HepG2 (cell line): ENCODE results near the gene CLEC2D. TPM values are rescaled to one million over a fixed set of nuclear protein-coding genes. Genes with fewer than 3 reads are reported as not detected.

Experiments
- ATAC-seq: fragments of 200-7000 bp; cut with Tn5 transposase; 3 replicates; pipeline ENCODE4 v1.9.1; 2020; ENCODE audit warnings: mild to moderate bottlenecking, moderate library complexity
- BruUV-seq: library from RNA; stranded (reverse); fragments of 400-500 nt; replicated peaks from 2 replicates; lab custom pipeline; 2021; lab: Mats Ljungman, UMichigan
- CTCF ChIA-PET: fragments of 300-600 bp; formaldehyde crosslinking; extraction: SDS; loops from one replicate; lab custom pipeline; 2021; ENCODE audit warnings: low total read pairs, inconsistent platforms, low intra/inter-chr PET ratio; lab: Yijun Ruan, JAX
- POLR2A ChIA-PET: fragments of 350-600 bp; sonication (Branson Sonifier 250); formaldehyde crosslinking; loops from one replicate; lab custom pipeline; 2020; ENCODE audit warnings: antibody characterized with exemption, inconsistent platforms; lab: Yijun Ruan, JAX
- DNase-seq: peaks from one replicate; pipeline ENCODE4 v3.0.0-alpha.2; 2015; ENCODE audit warnings: low spot score
- FAIRE-seq: peaks from 3 replicates; lab custom pipeline; 2011; peaks lifted over from hg19 to GRCh38; lab: Jason Lieb, UNC
- H2AFZ ChIP-seq: one replicate; pipeline ENCODE4 v1.6.1; 2011; ENCODE audit warnings: low read length, inconsistent platforms
- H3K27ac ChIP-seq: fragments of 300-600 bp; 3 replicates; pipeline ENCODE4 v1.8.0; 2011; ENCODE audit warnings: mixed run types, mild to moderate bottlenecking, mixed read lengths, low read length, inconsistent platforms; ENCODE audit not compliant: insufficient read depth; ENCODE audit errors: extremely low read length
- H3K27me3 ChIP-seq, 2 experiments: fragments of 200-600 bp in 1 of 2; 2 replicates in 1 of 2; 3 replicates in 1 of 2; pipeline versions ENCODE4 v1.6.0 to v1.8.0; 2011; ENCODE audit warnings: low read length in 2 of 2, mild to moderate bottlenecking in 2 of 2, moderate library complexity in 2 of 2, inconsistent platforms in 1 of 2; ENCODE audit not compliant: insufficient read depth in 2 of 2, control insufficient read depth in 1 of 2
- H3K36me3 ChIP-seq, 2 experiments: fragments of 200-600 bp in 1 of 2; replicated peaks in 1 of 2; 2 replicates in 1 of 2; 3 replicates in 1 of 2; pipeline versions ENCODE4 v1.5.1 to v1.8.0; 2011; ENCODE audit warnings: low read length in 2 of 2, inconsistent platforms in 1 of 2; ENCODE audit not compliant: insufficient read depth in 2 of 2, control insufficient read depth in 1 of 2
- H3K4me1 ChIP-seq: 2 replicates; pipeline ENCODE4 v1.5.1; 2012; ENCODE audit warnings: low read length, inconsistent platforms; ENCODE audit not compliant: insufficient read depth
- H3K4me2 ChIP-seq: 2 replicates; pipeline ENCODE4 v1.6.0; 2011; ENCODE audit warnings: low read depth, low read length, inconsistent platforms
- H3K4me3 ChIP-seq, 3 experiments: fragments of 200-600 bp in 1 of 3; sonication (generic), shearing (Covaris generic) in 1 of 3; replicated peaks in 1 of 3; 2 replicates each; pipeline ENCODE4 v1.5.1; 2011 to 2016; ENCODE audit warnings: low read length in 3 of 3, inconsistent platforms in 2 of 3, low read depth in 2 of 3, mild to moderate bottlenecking in 2 of 3, control low read depth in 1 of 3, mixed read lengths in 1 of 3; ENCODE audit not compliant: insufficient read depth in 1 of 3
- H3K79me2 ChIP-seq: one replicate; pipeline ENCODE4 v1.6.1; 2011; ENCODE audit warnings: low read length, inconsistent platforms; ENCODE audit not compliant: insufficient read depth
- H3K9ac ChIP-seq: 2 replicates; pipeline ENCODE4 v1.6.0; 2011; ENCODE audit warnings: mild to moderate bottlenecking, low read depth, low read length, inconsistent platforms; ENCODE audit not compliant: insufficient read depth
- H3K9me3 ChIP-seq: 2 replicates; pipeline ENCODE4 v1.5.1; 2012; ENCODE audit warnings: mild to moderate bottlenecking, low read length
- H4K20me1 ChIP-seq: 2 replicates; pipeline ENCODE4 v1.6.0; 2011; ENCODE audit warnings: inconsistent platforms, mild to moderate bottlenecking, low read length, moderate library complexity; ENCODE audit not compliant: insufficient read depth
- AFF4 ChIP-seq: sonication (generic); formaldehyde crosslinking; IDR thresholded peaks from 2 replicates; pipeline ENCODE4 v1.4.0; 2020; ENCODE audit warnings: missing genetic modification reagents
- CREB3 ChIP-seq: sonication (generic); formaldehyde crosslinking; IDR thresholded peaks from 2 replicates; pipeline ENCODE4 v1.5.0; 2020; ENCODE audit warnings: missing genetic modification reagents
- ELF4 ChIP-seq: sonication (generic); formaldehyde crosslinking; IDR thresholded peaks from 2 replicates; pipeline ENCODE4 v1.5.0; 2020; ENCODE audit warnings: missing genetic modification reagents, mild to moderate bottlenecking, moderate library complexity, borderline replicate concordance
- HIVEP1 ChIP-seq: sonication (generic); formaldehyde crosslinking; IDR thresholded peaks from 2 replicates; pipeline ENCODE4 v1.4.0; 2020; ENCODE audit warnings: mild to moderate bottlenecking, missing genetic modification reagents
- MTA1 ChIP-seq: sonication (generic); formaldehyde crosslinking; IDR thresholded peaks from 2 replicates; pipeline ENCODE4 v1.4.0; 2020; ENCODE audit warnings: missing genetic modification reagents, mild to moderate bottlenecking, borderline replicate concordance
- PRMT3 ChIP-seq: sonication (generic); formaldehyde crosslinking; IDR thresholded peaks from 2 replicates; pipeline ENCODE4 v1.8.1; 2022; ENCODE audit warnings: low read depth, mild to moderate bottlenecking, moderate library complexity, missing genetic modification reagents, borderline replicate concordance
- ZC3H13 ChIP-seq: sonication (generic); formaldehyde crosslinking; IDR thresholded peaks from 2 replicates; pipeline ENCODE4 v1.8.1; 2023; ENCODE audit warnings: mild to moderate bottlenecking, missing genetic modification reagents, moderate library complexity
- ZFP36L1 ChIP-seq: sonication (generic); formaldehyde crosslinking; IDR thresholded peaks from 2 replicates; pipeline ENCODE4 v1.8.0; 2022; ENCODE audit warnings: mild to moderate bottlenecking, missing genetic modification reagents, moderate library complexity
- ZNF143 ChIP-seq: sonication (generic); formaldehyde crosslinking; IDR thresholded peaks from 2 replicates; pipeline ENCODE4 v1.4.0; 2020; ENCODE audit warnings: missing genetic modification reagents
- ZNF354B ChIP-seq: sonication (generic); formaldehyde crosslinking; IDR thresholded peaks from 2 replicates; pipeline ENCODE4 v1.8.0; 2022; ENCODE audit warnings: mild to moderate bottlenecking, missing genetic modification reagents
- ZNF496 ChIP-seq: sonication (generic); formaldehyde crosslinking; IDR thresholded peaks from 2 replicates; pipeline ENCODE4 v1.8.1; 2023; ENCODE audit warnings: mild to moderate bottlenecking, moderate library complexity, missing genetic modification reagents; ENCODE audit not compliant: insufficient replicate concordance
- ZNF615 ChIP-seq: sonication (generic); formaldehyde crosslinking; IDR thresholded peaks from 2 replicates; pipeline ENCODE4 v1.5.0; 2020; ENCODE audit warnings: mild to moderate bottlenecking, missing genetic modification reagents, borderline replicate concordance
- in situ Hi-C: cut with HindIII; loops from 2 replicates; pipeline ENCODE4 v1.10.0; 2017; ENCODE audit warnings: low pct_unique_long_range_greater_than_20kb; ENCODE audit not compliant: extremely low pct_ligation_motif_present
- intact Hi-C: fragments of 100-400 bp; cut with micrococcal nuclease; formaldehyde crosslinking; loops from one replicate; pipeline ENCODE4 v1.10.0; 2022; ENCODE audit not compliant: unreplicated experiment
- polyA plus RNA-seq, 8 experiments: library from polyadenylated mRNA; depleted of rRNA in 3 of 8; stranded (reverse) in 7 of 8; unstranded in 1 of 8; fragments of >200 nt; fragmentation: Illumina TruSeq in 4 of 8; extraction: Trizol in 4 of 8; gene quantifications; 2 replicates each; pipeline versions ENCODE4 v1.2.1 to v1.2.3, GENCODE V29; 2011 to 2016; ENCODE audit warnings: low read depth in 4 of 8, missing spikeins in 1 of 8, mixed read lengths in 1 of 8; ENCODE audit not compliant: insufficient read depth in 1 of 8
- total RNA-seq, 5 experiments: library from RNA; depleted of rRNA; stranded (reverse); fragments of >200 nt; fragmentation: Illumina TruSeq; extraction: Trizol; gene quantifications; 2 replicates each; pipeline ENCODE4 v1.2.3, GENCODE V29; 2016; ENCODE audit warnings: low read depth in 1 of 5
- TF ChIP-seq, protein P1 (sequence below): sonication (generic); formaldehyde crosslinking; IDR thresholded peaks from 2 replicates; pipeline ENCODE4 v1.4.0; 2020; ENCODE audit warnings: missing genetic modification reagents
- TF ChIP-seq, protein P2 (sequence below): sonication (generic); formaldehyde crosslinking; IDR thresholded peaks from 2 replicates; pipeline ENCODE4 v1.4.0; 2020; ENCODE audit warnings: missing genetic modification reagents
- TF ChIP-seq, protein P3 (sequence below): sonication (generic); formaldehyde crosslinking; IDR thresholded peaks from 2 replicates; pipeline ENCODE4 v1.5.1; 2020; ENCODE audit warnings: mild to moderate bottlenecking, missing genetic modification reagents, borderline replicate concordance

CLEC2D gene
- total and polyA plus RNA-seq, 2 of the 13 experiments (the other 11 are each of a cell fraction or from before 2014, with no cell fraction given): 2.5 to 8.6 TPM

GRCh38 chr12:9706086-9706685 lies 36.7 kb downstream of the CLEC2D start:
- in situ Hi-C loops: loop anchor here (5.0 kb wide), 1 partner anchor 59 kb away; no protein-coding TSS in a partner anchor
- peaks cover 13% of the 10 kb centered on the region; the same call in 1 of the 2 replicates for H3K4me1 ChIP-seq
- H3K4me2 ChIP-seq: no peak overlapping the region
- no peaks in the 10 kb centered on the region for H4K20me1 ChIP-seq
- H3K27me3 ChIP-seq: peaks cover 2 to 4% of the 10 kb centered on the region in 2 experiments; a peak in 2 of 5 replicates
- FAIRE-seq: no peak
- no peak for ATAC-seq
- ChIA-PET POLR2A (no interaction called here), CTCF (interaction anchor here (4.4 kb wide), 1 partner anchor 72 kb away, joined by 52 read pairs; no protein-coding TSS in a partner anchor)
- H2AFZ ChIP-seq: no peak overlapping the region
- no TSS peak for BruUV-seq
- H3K4me3 ChIP-seq: no peak overlapping the region
- no peak for TF ChIP-seq ZNF143 (CRISPR knock-in tag)
- no peak for TF ChIP-seq ZFP36L1 (CRISPR knock-in tag)
- TF ChIP-seq, protein P1, sequence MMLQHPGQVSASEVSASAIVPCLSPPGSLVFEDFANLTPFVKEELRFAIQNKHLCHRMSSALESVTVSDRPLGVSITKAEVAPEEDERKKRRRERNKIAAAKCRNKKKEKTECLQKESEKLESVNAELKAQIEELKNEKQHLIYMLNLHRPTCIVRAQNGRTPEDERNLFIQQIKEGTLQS: no peak
- TF ChIP-seq PRMT3 (CRISPR knock-in tag): no peak
- TF ChIP-seq AFF4: no peak
- TF ChIP-seq ZC3H13 (CRISPR knock-in tag): no peak
- no peak for TF ChIP-seq ZNF615
- no peak for TF ChIP-seq ELF4 (CRISPR knock-in tag)
- TF ChIP-seq CREB3 (CRISPR knock-in tag): no peak
- TF ChIP-seq, protein P2, sequence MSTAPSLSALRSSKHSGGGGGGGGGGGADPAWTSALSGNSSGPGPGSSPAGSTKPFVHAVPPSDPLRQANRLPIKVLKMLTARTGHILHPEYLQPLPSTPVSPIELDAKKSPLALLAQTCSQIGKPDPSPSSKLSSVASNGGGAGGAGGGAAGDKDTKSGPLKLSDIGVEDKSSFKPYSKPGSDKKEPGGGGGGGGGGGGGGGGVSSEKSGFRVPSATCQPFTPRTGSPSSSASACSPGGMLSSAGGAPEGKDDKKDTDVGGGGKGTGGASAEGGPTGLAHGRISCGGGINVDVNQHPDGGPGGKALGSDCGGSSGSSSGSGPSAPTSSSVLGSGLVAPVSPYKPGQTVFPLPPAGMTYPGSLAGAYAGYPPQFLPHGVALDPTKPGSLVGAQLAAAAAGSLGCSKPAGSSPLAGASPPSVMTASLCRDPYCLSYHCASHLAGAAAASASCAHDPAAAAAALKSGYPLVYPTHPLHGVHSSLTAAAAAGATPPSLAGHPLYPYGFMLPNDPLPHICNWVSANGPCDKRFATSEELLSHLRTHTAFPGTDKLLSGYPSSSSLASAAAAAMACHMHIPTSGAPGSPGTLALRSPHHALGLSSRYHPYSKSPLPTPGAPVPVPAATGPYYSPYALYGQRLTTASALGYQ (CRISPR knock-in tag): no peak
- TF ChIP-seq ZNF496: no peak
- no peak for TF ChIP-seq ZNF354B
- TF ChIP-seq, protein P3, sequence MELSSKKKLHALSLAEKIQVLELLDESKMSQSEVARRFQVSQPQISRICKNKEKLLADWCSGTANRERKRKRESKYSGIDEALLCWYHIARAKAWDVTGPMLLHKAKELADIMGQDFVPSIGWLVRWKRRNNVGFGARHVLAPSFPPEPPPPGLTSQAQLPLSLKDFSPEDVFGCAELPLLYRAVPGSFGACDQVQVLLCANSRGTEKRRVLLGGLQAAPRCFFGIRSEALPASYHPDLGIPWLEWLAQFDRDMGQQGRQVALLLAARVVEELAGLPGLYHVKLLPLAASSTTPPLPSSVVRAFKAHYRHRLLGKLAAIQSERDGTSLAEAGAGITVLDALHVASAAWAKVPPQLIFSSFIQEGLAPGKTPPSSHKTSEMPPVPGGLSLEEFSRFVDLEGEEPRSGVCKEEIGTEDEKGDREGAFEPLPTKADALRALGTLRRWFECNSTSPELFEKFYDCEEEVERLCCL (CRISPR knock-in tag): no peak
- no peak for TF ChIP-seq MTA1 (CRISPR knock-in tag)
- no peak for TF ChIP-seq HIVEP1
- TF ChIP-seq, all 625 proteins: peak for 0
- Histone ChIP-seq H3K27ac (no peak overlapping the region), H3K9me3 (no peaks in the 10 kb centered on the region), H3K79me2 (no peaks in the 10 kb centered on the region), H3K9ac (no peak overlapping the region), H3K36me3 (no peaks in the 10 kb centered on the region)
- DNase-seq: no peak
- intact Hi-C loops: loop anchor here (5.0 kb wide), 2 partner anchors 329 to 374 kb away; no protein-coding TSS in a partner anchor
